Hematopoietic multipotent progenitor cell treated with erythropoietin and hydrocortisone succinate and interleukin-3 and kit ligand, for 17 days (in vitro differentiated cells): Measurements from ENCODE around the gene KLF11.
"Not testable (repeated sequence)": the region's sequence is repeated elsewhere in the genome, so short reads cannot be mapped to it uniquely, and the experiment has no call there.

Source experiments
- DNase-seq: peaks from one replicate; pipeline ENCODE4 v3.0.0-alpha.2; 2015; ENCODE audit warnings: low spot score

The KLF11 gene

DNA sequence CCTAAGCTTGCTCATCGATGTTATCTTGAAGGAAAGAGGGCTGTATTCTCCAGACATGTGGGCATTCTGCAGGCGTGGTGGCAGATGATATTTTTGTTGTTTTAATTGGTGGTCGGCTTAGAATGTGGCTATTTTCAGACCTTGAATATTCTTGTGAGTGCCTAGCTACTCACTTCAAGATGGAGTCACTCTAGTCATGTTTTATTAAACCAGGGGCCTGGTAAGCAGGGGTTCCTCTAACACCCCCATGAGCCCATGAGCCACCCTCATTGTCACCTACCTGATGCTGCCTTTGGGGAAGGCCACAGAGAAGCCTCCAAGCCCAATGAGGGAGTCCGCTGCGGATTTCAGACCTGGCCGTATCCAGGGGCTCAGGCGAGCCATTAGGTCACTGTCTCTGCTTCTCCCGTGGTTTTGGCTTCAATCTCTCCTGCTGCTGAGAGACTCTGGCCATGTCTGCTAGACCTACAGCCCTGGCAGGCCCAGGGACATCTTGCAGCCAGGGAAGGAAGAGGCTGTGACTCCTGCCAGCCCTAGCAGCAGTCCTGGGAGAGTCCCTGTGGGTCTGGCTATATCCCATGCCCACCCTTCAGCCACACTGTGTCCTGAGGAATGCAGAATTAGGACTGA, 16.3 kb upstream of the KLF11 start:
- DNase-seq, result no peak

DNA sequence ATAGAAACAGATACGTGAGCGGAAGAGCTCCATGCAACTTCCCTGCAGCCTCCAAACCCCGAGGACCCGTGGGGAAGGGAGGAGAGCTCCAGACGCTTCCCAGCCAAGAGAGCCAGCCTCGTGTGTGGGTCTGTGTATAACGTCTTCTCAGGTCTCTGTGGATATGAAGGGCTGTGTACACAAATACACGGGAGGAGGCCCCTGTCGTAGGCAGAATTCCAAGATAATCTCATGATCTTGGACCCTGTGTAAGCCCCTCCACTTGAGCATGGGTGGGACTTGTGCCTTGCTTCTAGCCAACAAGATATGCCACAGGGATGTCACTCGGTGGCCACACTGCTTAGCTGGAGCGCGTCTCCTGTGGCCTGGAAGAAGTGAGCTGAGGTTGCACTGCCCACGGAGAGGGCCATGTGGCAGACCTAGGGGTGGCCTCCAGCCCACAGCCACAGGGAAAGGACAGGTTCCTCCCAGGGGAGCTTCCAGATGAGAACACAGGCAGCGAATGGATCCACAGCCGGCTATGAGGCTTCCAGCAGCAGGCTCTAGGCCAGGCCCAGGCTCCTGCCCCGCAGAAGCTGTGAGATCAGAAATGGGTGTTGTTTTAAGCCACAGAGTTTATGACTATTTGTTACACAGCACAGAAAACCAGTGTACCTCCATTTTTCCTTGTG, 15.6 kb upstream of the KLF11 start:
- DNase-seq, result no peak

DNA sequence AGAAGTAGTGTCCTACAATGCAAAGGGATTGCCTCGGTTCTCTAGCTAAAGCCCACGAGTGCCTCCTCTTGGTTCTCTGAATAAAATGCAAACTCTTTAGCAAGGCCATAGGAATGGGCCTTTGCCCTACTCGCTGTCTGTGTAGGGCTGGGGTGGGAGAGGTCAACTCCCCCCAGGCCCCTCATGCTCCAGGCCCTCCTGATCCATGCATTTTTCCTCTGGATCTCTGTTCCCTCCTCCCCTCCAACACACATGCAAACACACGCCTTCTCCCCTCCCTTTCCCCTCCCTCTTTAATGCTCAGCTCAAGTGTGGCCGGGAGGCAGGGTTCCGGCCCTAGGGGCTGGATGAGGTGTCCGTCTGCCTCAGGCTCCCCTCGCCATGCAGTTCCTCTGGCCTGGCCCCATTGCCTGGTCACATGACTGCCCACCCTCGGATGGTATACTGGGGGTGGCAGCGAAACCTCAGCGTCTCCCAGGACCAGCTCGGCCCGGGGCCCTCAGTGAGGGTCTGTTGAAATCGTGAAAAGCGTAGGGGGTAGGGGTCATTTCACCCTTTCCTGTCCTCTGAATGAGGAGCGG, 14.9 kb upstream of the KLF11 start:
- no peak for DNase-seq

DNA sequence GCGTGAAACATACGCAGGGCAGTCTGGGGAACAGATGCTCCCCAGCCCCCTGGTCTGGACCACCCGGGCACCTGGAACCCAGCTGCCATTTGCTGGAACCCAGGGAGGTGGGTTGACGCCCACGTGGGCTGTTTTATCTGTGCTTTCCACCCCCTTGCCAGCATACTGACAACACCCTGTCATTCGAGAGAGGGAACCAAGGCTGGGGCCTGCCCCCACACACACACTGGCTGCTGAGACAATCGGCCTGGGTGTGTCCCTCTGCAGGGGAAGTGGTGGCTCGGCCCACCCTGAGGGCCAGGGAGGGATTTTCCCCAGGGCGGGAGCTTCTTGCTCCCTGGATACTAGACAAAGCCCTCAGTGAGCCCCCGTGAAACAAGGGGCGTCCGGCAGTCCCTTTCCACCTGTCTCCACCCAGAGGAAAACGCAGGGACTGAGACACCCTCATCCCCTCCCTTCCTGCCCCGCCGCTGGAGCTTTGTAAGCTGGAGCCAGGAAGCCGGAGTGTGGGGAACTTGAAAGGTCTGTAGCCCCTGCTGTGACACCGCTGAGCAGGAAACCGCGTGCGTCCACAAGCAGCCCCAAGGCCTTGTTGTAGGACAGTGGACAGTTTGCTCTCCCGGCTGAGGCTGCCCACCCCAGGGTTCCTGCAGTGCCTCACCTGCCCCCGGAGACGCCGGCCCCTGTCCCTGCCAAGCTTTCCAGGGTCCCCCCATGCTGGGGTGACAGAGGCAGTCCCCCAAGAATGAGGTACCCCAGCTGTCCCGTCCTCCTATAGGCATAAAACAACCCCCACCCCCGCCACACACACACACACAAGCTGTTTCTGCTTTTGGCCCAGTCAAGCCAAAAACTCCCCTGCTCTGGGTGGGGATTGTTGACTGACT, 14.1 kb upstream of the KLF11 start:
- DNase-seq, result peak; percentile 58

DNA sequence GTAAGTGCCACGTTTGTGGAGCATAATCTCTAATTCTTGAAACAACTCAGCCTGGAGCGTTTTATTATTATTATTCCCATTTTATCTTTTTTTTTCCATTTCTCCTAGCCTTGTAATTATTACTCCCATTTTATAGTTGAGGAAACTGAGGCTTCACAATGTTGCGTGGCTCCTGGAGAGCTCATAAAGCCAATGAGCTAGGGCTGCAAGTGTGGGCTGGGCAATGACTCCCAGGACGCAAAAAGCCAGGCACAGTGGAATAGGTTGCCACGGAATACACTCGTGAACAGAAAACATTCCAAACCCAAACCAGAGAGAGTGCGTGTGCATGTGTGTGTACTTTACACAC, 13.5 kb upstream of the KLF11 start:
- no peak for DNase-seq

DNA sequence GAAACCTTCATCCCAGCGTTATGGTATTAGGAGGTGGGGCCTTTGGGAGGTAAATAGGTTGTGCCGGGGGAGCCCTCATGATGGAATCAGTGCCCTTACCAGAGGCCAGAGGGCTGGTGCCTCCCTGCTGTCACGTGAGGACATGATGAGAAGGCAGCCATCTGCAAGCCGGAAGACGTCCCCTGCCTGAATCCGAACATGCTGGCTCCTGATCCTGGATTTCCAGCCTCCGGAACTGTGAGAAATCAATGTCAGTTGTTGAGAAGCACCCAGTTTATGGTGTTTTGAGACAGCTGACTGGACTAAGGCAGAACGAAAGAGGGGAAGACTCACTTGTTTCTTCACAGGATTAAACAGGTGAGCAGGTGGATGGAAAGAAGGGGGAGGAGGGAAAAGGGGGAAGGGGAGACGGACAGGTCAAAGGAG, 13.0 kb upstream of the KLF11 start:
- peak; percentile 68 for DNase-seq

DNA sequence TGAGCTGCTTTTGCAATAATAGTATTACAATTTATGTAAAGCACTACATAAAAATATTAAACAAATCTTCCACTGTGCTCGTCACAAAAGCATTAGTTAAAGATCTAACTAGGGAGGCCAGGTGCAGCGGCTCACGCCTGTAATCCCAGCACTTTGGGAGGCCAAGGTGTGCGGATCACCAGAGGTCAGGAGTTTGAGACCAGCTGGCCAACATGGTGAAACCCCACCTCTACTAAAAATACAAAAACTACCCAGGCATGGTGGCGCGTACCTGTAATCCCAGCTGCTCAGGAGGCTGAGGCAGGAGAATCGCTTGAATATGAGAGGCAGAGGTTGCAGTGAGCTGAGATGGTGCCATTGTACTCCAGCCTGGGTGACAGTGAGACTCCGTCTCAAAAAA, 12.6 kb upstream of the KLF11 start:
- DNase-seq, result not testable (repeated sequence)

DNA sequence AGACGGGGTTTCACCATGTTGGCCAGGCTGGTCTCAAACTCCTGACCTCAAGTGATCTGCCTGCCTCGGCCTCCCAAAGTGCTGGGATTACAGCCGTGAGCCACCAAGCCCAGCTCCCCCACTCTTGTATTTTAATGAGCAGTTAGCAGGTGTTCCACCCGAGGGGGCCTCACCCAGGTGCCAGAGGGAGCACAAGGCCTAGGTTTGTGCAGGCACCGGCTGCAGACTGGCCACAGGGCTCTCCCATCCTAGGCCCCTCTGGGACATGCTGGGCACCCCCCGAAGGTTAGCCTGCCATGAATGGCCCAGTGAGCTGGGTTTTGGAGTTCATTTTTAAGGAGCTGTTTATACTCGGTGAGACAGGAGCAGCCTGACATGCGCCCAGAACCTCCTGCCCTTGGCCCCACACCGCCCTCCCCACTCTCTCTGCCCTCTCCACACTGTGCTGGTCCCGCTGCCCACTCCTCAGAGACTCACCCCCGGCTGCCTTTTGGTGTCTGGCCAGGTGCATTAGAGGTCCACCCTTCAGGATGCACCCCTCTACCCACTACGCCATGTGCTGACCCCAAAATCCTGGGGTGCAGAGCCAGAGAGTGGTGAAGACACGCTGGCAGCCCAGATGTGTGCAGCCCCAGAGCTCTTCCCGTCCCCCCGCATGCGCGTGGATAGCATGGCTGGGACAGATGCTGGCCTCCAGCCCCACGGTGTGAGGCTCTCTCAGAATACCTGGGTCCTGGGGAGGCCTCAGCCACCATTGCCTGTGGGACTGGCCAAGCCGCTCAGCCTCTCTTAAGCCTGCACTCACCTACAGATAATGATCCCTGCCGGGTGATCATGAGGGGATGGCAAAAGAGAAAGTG, 11.2 kb upstream of the KLF11 start:
- DNase-seq, result no peak

DNA sequence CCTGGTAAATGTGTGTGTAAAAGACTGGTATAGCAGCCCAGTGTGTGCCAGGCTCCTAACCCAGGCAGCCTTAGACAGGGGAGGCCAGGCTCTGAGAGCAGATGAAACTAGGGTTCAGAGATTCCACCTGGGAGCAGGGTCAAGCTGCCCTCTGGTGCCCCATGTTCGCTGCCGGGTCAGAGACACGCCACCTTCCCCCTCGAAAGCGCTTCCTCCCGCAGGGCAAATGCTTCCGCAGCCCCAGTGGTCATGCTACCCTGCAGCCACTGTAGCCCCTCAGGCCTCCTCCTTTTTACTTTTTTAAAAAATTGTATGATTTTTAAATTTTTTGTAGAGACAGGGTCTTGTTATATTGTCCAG, 10.6 kb upstream of the KLF11 start:
- no peak for DNase-seq

DNA sequence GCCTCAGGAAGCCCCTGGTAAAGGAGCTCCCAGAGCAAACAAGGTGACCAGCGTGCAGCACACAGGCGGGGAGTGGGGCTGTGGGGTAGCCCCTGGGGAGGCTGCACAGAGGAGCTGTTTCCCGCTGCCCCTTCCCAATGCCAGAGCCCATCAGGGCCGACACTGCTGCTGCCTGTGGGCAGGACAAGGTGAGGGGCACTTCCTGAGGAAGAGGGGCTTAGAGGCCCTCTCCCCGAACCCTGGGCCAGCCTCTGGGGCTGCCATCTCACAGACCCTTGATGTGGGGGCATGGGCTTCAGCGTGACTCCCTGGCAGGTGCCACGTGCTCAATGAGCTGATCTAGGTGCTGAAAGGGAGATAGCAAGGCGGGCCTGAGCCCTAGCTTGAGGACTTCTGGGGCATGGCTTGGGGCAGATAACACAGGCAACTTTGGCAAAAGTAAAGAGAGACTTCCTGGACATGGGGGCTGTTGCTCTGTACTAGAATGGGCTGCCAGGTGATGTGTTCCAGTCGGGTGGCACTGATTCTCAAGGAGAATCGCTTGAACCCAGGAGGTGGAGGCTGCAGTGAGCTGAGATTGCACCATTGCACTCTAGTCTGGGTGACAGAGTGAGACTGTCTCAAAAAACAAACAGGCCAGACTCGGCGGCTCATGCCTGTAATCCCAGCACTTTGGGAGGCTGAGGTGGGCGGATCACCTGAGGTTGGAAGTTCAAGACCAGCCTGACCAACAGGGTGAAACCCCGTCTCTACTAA, 9.9 kb upstream of the KLF11 start:
- peak; percentile 54 for DNase-seq

DNA sequence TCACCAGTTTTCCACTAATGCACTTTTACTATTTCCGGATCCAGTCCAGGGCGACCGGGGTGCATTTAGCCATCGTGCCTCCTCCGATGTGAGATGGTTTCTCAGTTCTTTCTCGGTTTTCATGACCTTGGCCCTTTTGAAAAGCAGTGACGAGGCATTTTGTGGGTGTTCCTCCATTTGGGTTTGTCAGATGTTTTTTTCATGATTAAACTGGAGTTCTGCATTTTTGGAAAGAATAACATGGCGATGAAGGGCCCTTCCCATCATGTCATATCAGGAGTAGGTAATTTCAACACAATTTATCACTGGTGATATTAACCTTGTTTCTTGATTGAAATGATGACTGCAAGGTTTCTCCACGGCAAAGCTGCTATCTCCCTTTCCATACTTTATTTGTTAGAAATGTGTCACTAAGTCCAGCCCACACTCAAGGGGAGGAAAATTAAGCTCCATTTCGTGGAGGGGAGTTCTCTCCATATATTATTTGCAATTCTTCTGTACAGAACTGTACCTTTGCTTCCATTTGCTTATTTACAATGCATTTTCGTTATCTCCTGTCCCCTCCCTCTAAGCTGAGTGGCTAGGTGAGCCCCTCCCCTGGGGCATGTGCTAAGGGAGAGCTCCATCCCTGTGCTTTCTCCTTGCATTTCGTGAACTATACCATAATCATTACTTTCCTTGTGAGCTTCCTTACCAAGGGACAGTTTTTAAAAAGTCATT, 8.9 kb upstream of the KLF11 start:
- DNase-seq, result no peak

DNA sequence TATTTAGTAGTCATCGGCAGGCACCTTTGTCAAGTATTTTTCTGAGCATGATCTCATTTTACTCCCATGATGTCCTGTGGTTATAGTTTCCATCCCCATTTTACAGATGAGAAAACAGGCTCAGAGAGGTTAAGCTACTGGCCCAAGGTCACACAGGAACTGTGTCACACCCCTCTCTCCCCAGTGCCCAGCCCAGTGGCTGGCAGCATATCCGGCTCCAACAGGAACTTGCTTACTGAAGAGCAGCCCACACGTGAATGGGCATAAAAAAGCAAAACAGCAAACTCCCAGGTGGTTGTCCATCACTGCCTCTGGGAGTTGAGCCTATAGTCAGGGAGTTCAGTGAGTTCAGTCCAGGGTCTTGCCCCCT, 8.3 kb upstream of the KLF11 start:
- no peak for DNase-seq

DNA sequence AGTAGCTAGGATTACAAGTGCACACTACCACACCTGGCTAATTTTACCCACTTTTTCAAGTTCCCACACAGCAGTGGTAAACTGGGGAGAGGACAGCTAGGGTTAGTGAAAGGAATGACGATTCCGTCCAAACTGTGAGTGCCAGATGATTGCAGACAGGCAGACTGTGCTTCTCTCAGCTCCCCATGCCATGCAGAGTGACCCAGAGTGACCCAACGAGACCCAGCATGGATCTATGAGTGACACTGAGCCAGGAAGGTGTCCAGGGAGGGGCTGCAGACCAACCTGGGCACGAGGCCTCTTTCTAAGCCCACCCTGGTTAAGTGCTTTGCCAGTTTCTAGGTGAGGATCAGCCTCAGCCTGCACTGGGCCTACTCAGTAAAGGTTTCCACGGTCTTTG, 7.7 kb upstream of the KLF11 start:
- DNase-seq, result no peak

DNA sequence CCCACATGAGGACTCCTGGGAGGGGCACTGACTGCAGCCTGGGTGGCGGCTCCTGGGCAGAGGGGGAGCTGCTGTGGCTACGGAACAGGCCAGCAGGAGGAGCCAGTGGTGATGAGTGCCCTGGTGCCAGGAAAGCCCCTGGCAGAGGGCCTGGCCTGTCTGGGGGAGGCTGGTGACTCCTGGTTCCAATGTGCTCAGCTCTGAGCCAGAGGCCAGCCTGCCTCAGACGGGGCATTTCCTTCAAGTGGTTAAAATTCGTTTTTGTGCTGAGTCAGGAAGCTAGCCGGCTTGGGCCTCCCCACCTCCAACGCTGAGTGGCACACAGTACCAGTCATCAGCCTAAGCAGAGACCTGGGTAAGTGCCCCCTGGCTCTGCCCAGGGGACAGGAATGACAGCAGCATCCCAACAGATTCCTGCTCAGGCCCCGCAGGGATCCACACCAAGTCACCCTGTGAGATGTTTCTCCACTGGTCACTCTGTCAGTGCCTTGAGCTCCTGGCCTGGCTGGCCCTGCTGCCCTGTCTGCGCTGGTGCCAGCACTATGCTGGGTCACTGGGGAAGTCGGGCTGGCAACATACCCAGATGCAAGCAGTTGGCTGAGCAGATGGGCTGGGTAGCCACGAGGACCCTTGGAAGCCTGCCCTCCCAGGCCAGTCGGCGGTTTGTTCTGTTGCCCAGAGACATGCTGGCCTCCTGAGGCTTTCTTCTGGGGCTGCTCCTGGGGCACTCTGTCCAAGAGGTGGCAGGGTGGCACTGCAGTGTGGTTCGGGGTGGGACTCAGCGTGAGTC, 7.1 kb upstream of the KLF11 start:
- peak; percentile 84 for DNase-seq

DNA sequence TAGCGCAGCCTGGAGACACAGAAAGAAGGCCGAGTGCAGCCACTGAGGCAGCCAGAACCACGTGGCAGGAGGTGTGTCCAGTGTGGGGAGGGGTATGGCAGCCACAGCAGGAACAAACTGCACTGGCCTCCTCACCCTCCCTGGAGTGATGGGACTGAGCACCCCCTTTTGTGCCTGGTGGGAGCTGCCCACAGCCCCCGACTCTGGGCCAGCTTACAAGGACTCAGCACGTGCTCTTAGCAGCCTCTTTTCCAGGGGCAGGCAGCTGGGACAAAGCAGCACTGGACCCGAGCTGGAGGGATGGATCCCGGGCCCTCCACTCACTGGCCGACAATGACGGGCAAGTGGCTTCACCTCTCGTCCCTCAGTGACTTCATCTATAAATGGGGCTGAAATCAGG, 5.2 kb upstream of the KLF11 start:
- no peak for DNase-seq

DNA sequence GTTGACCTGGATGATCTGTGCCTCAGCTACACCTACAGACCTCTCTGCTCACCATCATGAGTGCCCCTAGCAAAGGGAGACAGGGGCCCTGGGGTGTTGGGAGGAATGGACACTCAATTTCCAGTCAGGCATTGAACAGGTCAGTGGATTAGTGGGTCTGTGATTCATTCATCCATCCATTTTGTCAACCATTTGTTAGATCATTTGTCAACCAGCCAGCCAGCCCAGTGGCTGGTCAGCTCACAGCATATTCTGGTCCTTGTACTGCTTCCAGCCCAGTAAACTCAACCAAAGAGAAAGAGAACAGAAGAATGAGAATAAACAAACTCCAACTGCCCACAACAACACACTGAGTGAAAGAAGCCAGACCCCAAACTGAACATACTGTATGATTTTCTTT, 4.6 kb upstream of the KLF11 start:
- no peak for DNase-seq

DNA sequence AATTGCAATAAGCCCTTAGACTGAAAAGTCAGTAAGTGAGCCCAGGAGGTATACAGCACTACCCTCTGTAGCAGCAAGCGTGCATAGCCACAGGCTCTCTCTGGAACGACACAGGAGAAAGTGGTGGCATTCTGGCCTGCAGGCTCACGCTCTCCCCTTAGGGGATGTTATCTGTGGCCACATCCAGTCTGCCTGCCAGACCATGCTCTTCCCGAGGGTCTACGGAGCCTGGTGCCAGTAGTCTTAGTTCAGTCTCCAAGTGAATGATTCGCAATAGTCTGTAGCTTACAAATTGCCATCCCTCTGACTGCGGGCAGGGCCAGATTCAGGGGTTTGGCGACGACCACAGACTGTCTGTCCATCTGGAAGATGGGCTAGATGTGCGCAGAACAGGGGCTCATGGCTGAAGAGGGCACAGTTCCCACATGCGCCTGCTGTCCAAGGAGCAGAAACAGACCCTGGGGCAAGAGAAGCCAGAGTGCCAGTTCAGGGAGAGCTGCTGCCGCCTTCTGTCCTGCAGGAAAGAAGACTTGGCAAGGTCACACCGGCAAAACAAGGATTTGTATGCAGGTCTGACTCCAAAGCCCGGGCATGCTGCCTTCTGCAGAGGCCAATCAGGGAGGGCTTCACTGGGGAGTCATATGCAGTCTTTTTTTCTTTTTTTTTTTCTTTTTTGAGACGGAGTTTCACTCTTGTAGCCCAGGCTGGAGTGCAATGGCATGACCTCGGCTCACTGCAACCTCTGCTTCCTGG, 3.5 kb upstream of the KLF11 start:
- DNase-seq, result no peak

DNA sequence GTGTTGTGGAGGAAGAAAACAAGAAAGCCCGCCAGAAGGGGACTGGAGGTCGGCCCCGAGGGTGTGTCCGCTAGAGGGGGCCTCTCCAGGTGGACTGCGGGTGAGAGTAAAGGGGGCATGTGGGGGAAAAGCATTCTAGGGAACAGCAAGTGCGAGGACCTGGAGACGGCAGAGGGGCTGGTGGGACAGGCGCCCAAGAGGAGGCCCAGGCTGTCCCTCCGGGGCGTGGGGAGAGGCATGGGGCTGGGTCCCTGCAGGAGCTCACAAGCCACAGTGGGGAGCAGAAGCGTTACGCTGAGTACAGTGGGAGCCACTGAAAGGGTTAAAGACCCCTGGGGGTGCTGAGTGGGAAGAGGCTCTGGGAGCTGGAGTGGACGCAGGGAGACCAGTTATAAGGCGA, 1.6 kb upstream of the KLF11 start:
- DNase-seq, result no peak
